Esophagus squamous epithelium (tissue), 5 donors: ENCODE measurements around the gene CDH2. TPM values are rescaled to one million over a fixed set of nuclear protein-coding genes. Genes with fewer than 3 reads are reported as not detected.

Source experiments
- DNase-seq: peaks from one replicate; lab custom pipeline; 2025; lab: John Stamatoyannopoulos, UW
- H3K27ac ChIP-seq, 4 donors: fragments of 200-600 bp; sonication (generic); one replicate each; pipeline ENCODE4 v1.5.1; 2016 to 2019; ENCODE audit warnings: mild to moderate bottlenecking in 1 of 4
- H3K27me3 ChIP-seq, 4 donors: fragments of 200-600 bp; sonication (generic); 1 replicate in 3 of 4; 2 replicates in 1 of 4; pipeline versions ENCODE4 v1.5.1 to v1.6.0; 2017 to 2021; ENCODE audit warnings: antibody characterized with exemption in 1 of 4
- H3K36me3 ChIP-seq, 3 donors: fragments of 200-600 bp; sonication (generic); one replicate each; pipeline ENCODE4 v1.5.1; 2016 to 2019
- H3K4me1 ChIP-seq, 3 donors: fragments of 200-600 bp; sonication (generic); one replicate each; pipeline ENCODE4 v1.5.1; 2017 to 2019
- H3K4me3 ChIP-seq, 4 donors: fragments of 200-600 bp; sonication (generic); 1 replicate in 3 of 4; 2 replicates in 1 of 4; pipeline ENCODE4 v1.5.1; 2016 to 2019; ENCODE audit warnings: mild to moderate bottlenecking in 2 of 4, moderate library complexity in 1 of 4
- H3K9me3 ChIP-seq, 3 donors: fragments of 200-600 bp; sonication (generic); one replicate each; pipeline ENCODE4 v1.5.1; 2016 to 2019
- CTCF ChIP-seq, 6 experiments: fragments of 450-650 bp in 4 of 6; fragments of 200-600 bp in 2 of 6; sonication (generic) in 2 of 6; IDR thresholded peaks; one replicate each; pipeline ENCODE4 v1.5.1; 2016 to 2019; ENCODE audit warnings: antibody characterized with exemption in 6 of 6, mild to moderate bottlenecking in 4 of 6, moderate library complexity in 4 of 6
- POLR2A ChIP-seq, 4 donors: fragments of 450-650 bp; IDR thresholded peaks; one replicate each; pipeline ENCODE4 v1.6.1; 2017; ENCODE audit warnings: antibody characterized with exemption in 4 of 4, mild to moderate bottlenecking in 4 of 4, moderate library complexity in 3 of 4
- WGBS, 2 donors: methylation state at CpG; one replicate each; pipeline ENCODE4 v1.1.5; 2018; 5-methylcytosine and 5-hydroxymethylcytosine counted together
- intact Hi-C: fragments of 100-400 bp; cut with DNase I; formaldehyde crosslinking; loops from one replicate; pipeline ENCODE4 v1.15.0; 2022
- total RNA-seq, 4 donors: library from RNA; depleted of rRNA; stranded (reverse); fragments of >200 nt; gene quantifications; one replicate each; pipeline ENCODE4 v1.1.0, GENCODE V29; 2016
- donor health status: DM: yes; HTN: yes; CAD: no.

The CDH2 gene
- total RNA-seq, 4 donors from 2014 or later: 0.11 to 0.88 (median 0.28) TPM

DNA sequence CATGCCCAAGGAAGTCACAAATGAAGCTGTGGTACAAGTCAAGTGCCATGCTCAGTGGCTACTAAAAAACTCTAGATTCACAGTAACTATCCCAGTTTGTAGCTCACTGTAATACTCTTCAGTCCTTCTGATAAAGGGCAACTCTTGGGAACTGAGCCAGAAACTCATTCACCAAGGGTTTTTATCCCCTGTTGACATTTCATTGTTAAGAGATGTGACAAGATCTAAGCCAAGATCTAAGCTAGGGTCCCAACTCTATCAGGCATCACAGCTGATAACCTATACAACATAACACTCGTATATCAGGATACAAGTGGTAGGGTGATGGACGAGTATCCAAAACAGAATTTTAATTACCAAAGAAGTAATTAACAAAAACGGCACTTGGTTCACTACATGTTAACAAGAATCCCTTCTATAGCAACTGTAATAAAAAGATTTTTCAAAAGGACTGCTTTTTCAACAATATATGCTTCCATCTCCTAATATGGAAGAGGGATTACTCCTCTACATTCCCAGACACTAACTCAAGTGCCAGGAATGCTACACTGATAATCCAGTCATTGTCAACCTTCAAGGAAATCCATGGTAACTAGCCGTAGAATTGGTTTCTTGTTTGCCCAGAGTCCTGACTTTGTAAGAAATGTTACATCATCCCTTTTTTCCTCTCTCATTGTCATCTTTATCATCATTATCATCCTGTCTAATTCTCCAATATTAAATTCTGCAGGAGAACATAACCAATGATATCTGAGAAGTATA is 111.7 kb downstream of the CDH2 start:
- Histone ChIP-seq H3K4me3 (no peak overlapping the region), H3K27me3 (no peaks in the 10 kb centered on the region), H3K4me1 (no peaks in the 10 kb centered on the region), H3K27ac (no peak overlapping the region), H3K36me3 (no peaks in the 10 kb centered on the region), H3K9me3 (no peaks in the 10 kb centered on the region)
- intact Hi-C loops: no loop called here
- TF ChIP-seq POLR2A (IDR thresholded peaks at IDR 0.05) (no peak), CTCF (IDR thresholded peaks at IDR 0.05) (no peak)
- 48 to 49% methylated on average over 4 of the region's 4 CpGs for WGBS, 2 donors
- DNase-seq: no peak

GRCh38 chr18:28063926-28064325 is 113.0 kb downstream of the CDH2 start:
- H3K27me3 ChIP-seq: no peaks in the 10 kb centered on the region
- 66 to 67% methylated on average over 2 of the region's 2 CpGs for WGBS, 2 donors
- TF ChIP-seq CTCF (IDR thresholded peaks at IDR 0.05) (no peak), POLR2A (IDR thresholded peaks at IDR 0.05) (no peak)
- intact Hi-C loops: no loop called here
- H3K9me3 ChIP-seq: no peaks in the 10 kb centered on the region
- no peaks in the 10 kb centered on the region for H3K36me3 ChIP-seq
- H3K27ac ChIP-seq: no peak overlapping the region
- DNase-seq: no peak
- H3K4me1 ChIP-seq: no peaks in the 10 kb centered on the region
- H3K4me3 ChIP-seq: no peak overlapping the region

- intact Hi-C loops: no loop called here
- TF ChIP-seq CTCF (IDR thresholded peaks at IDR 0.05): no peak
- no peak for TF ChIP-seq POLR2A (IDR thresholded peaks at IDR 0.05)
- 41 to 43% methylated on average over 2 of the region's 2 CpGs for WGBS, 2 donors
Observed at GRCh38 chr18:28063271-28063761, 113.6 kb downstream of the CDH2 start.

GRCh38 chr18:28062443-28062842 is 114.5 kb downstream of the CDH2 start:
- H3K36me3 ChIP-seq: no peaks in the 10 kb centered on the region
- no peak overlapping the region for H3K27ac ChIP-seq
- H3K27me3 ChIP-seq: no peaks in the 10 kb centered on the region
- WGBS, 2 donors: 86 to 93% methylated on average over 4 of the region's 4 CpGs
- no peaks in the 10 kb centered on the region for H3K9me3 ChIP-seq
- DNase-seq: no peak
- H3K4me1 ChIP-seq: no peaks in the 10 kb centered on the region
- intact Hi-C loops: no loop called here
- H3K4me3 ChIP-seq: no peak overlapping the region
- TF ChIP-seq POLR2A (IDR thresholded peaks at IDR 0.05) (no peak), CTCF (IDR thresholded peaks at IDR 0.05) (no peak)

More at GRCh38 chr18:28063271-28063761, 113.6 kb downstream of the CDH2 start:
- Histone ChIP-seq H3K27ac (no peak overlapping the region), H3K9me3 (no peaks in the 10 kb centered on the region), H3K27me3 (no peaks in the 10 kb centered on the region), H3K4me1 (no peaks in the 10 kb centered on the region), H3K4me3 (no peak overlapping the region), H3K36me3 (no peaks in the 10 kb centered on the region)
- DNase-seq: no peak

GRCh38 chr18:28059861-28060260 is 117.1 kb downstream of the CDH2 start:
- Histone ChIP-seq H3K27me3 (no peaks in the 10 kb centered on the region), H3K9me3 (no peaks in the 10 kb centered on the region), H3K27ac (no peak overlapping the region), H3K4me1 (no peaks in the 10 kb centered on the region), H3K36me3 (no peaks in the 10 kb centered on the region), H3K4me3 (no peak overlapping the region)
- TF ChIP-seq POLR2A (IDR thresholded peaks at IDR 0.05): no peak
- TF ChIP-seq CTCF (IDR thresholded peaks at IDR 0.05): no peak
- whole genome bisulfite sequencing, 2 donors: 76 to 91% methylated on average over 3 of the region's 3 CpGs
- no peak for DNase-seq
- intact Hi-C loops: no loop called here
